HG03045 (cell line): Measurements from ENCODE around the gene SLC6A11.

Source experiments
- ATAC-seq: cut with Tn5 transposase; IDR thresholded peaks from one replicate; pipeline ENCODE4 v1.9.1; 2021; ENCODE audit warnings: mild to moderate bottlenecking, moderate library complexity; ENCODE audit not compliant: unreplicated experiment

Gene SLC6A11

DNA sequence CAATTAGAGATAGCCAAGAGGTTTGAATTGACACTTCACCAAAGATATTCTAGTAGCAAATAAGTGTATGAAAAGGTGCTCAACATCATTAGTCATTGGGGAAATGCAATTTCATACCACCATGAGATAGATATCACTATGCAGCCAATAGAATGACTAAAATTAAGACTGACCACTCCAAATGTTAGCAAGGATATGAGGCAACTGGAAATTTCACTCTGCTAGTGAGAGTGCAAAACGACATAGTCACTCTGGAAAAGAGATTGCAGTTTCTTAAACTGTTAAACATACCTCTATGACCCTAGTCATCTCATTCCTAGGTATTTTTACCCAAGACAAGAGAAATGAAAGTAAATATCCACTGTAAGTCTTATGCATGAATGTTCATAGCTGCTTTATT is 27.6 kb upstream of the SLC6A11 start:
- ATAC-seq: no peak

DNA sequence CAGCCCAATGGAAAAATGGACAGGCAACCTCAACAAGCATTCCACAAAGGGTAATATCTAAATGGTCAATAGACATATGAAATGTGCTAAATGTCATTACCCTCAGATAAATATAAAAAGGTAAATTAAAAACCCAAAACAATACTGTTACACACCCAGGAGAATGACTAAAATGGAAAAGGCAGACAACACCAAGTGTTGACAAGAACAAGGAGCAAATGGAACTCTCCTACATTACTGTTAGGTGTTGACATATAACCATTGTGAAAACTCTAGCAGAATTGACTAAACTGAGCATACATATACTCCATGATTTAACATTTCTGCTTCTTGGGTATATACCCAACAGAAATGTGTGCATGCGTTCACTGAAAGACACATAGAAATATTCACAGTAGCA is 25.3 kb upstream of the SLC6A11 start:
- ATAC-seq: no peak

DNA sequence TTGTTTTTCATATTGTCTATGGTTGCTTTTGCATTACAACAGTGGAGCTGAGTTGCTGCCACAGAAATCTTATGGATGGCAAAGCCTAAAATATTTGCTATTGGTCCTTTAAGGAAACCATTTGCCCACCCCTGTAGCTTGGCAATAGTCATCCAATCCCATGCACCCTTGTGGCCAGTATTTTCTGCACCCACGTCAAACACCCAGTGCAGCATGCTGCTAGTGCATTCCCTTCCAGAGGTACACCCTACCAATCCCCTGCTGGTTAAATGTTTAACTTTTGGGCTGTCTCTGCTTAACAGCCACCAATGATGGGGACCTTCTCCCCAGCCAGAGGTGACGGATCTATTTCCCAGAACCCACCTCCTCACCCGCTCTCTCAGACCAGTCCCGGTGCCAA is 23.8 kb upstream of the SLC6A11 start:
- no peak for ATAC-seq

DNA sequence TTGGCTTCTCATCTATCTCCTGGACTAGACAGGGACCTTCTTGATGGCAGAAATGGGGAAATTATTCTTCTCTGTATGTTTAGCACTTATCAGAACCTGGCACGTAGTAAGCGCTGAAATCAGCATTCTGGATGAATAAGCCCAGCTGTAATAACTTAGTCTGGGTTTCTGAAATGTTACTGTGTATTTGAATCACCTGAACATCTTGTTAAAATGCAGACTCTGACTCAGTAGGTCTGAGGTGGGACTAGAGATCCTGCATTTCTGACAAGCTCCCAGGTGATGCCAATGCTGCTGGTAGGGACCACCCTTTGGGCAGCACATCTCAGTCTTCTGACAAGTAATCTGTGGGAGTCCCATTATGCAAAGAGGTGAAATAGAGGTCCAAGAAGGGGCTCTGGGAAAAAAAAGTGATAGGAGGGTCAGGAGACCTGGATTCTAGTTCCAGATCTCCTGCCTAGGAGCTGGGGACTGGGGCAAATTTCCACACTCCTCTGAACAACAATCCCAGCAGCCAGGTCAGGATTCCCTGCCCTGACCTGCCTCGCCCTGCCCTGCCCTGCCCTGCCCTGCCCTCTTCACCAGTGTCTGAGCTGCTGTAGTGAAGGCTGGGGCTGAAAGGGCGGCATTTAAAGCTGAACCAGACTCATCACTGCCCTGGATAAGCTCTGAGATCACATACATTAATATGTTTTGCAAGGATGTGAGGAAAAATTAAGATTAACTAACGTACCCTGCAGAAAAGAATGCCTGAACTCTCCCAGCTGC is 17.2 kb upstream of the SLC6A11 start:
- ATAC-seq: no peak

DNA sequence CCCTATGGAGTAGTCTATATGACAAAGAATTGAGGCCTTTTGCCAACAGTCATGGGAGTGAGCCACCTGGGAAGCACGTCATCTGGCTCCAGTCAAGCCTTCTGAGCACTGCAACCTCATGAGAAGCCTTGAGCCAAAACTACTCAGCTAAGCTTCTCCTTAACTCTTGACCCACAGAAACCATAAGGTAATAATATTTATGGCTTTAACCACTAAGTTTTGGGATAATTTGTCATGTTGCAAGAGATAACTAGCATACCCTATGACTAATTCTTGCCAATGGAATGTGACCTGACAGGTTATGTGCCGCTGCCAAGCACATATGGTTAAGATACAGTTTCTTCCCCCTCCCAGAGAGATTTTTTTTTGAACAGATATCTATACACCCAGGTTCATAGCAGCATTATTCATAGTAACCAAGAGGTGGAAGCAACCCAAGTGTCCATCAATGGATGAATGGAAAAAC is 11.8 kb upstream of the SLC6A11 start:
- ATAC-seq: no peak

DNA sequence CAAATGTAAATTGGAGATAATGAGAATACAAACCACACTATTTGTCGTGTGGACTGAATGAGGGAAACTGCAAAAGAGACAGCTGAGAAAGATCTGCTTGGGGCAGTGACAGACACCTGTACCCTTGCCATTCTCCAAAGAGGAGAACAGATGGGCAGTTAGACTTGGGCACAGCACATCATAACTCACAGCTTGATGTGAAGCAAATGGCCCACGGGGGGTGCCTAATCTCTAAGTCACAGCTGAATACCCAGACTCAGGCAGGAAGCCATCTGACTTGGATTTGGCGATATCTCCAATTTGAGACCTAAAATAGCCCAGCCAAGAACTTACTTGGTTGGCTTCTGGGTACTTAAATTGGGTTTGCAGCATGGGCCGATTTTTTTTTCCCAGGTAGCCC is 10.0 kb upstream of the SLC6A11 start:
- ATAC-seq: no peak

DNA sequence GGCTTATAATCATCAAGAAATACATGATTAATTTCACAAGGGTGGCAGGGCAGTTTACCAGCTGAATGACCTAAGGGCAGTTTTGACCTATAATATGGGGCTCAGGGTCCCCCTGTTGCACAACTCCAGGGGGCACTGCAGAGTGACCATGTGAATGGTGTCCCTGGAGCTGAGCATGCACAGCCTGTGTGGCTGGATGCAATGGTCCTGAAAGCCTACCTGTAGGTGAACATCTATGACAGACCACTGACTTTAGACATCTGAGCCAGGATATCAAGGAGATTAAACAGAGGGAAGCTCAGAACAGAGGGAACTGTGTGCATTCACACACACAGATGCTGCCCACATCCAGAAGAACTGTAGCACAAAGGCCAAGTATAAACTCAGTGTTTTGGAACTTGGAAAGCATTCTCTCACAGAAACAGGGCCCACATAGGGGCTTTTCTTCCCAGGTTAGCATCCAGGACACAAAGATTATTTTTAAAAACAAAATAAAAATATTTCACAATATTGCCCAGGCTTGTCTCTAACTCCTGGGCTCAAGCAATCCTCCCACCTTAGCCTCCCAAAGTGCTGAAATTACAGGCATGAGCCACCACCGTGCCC is 7.8 kb upstream of the SLC6A11 start:
- no peak for ATAC-seq

DNA sequence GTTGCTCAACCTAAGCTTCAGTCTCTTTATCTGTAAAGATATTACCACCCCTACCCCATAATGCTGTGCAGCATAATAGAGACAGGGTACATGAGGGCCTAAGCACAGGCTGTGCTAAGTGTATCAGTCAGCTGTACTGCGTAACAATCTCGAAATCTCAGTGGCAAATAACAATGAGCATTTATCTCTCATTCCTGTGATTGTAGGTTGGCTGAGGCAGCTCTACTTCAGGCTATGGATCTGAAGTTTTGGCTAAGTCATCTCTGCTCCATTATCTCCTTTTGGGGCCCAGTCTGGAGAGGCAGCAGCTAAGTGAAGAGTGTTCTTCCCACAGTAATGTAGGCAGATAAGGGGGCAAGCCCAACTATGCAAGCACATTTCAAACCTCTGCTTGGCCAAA is 7.1 kb upstream of the SLC6A11 start:
- no peak for ATAC-seq

DNA sequence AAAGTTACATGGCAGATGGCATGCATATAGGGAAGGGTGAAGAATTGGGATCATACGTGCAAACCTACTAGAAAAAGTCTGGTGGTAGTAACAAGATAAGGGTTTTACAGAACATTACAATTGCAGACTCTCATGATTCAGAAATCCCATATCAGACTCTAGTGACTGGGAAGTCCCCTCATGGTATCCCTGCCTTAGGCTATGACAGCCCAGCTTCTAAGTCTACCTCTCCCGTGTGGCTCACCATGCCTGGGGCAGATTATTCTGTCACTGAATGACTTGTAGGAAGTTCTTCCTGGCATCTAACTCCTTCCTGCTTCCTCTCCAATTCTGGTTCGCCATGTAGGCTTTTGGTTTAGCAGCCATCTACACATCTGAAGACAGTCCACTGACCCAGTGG is 5.7 kb upstream of the SLC6A11 start:
- no peak for ATAC-seq

DNA sequence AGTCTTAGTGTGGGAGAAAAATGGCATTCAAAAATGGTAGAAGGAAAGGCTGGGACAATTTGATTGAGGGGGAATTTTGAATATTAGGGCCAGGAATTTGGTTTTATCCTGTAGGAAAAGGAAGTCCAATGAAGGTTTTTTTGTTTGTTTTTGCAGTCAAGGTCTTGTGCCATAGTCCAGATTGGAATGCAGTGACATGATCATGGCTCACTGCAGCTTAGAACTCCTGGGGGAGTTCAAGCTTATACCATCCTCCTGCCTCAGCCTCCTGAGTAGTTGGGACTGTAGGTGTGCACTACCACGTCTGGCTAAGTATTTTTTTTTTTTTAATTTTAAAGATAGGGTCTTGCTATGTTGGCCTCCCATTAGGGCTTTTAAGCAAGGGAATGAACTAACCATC is 2.6 kb upstream of the SLC6A11 start:
- no peak for ATAC-seq

DNA sequence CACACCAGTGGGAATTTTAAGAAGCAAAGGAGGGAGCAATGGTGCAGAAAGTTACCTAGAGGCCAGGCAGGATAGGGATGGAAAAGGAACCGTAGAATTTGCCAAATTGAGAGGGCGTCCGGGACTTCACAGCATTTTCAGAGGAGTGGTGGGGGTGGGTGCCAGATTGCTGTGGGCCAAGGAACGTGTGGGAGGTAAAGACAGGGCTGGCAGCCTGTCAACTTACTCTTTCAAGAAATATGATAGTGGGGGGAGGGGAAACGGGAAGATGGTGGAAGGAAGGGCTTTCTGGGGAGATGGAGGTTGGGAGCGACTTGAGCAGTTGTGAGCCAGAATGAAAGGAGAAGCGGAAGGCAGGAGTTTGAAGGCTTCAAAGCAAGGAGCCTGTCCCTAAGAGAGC is 1.4 kb upstream of the SLC6A11 start:
- no peak for ATAC-seq

DNA sequence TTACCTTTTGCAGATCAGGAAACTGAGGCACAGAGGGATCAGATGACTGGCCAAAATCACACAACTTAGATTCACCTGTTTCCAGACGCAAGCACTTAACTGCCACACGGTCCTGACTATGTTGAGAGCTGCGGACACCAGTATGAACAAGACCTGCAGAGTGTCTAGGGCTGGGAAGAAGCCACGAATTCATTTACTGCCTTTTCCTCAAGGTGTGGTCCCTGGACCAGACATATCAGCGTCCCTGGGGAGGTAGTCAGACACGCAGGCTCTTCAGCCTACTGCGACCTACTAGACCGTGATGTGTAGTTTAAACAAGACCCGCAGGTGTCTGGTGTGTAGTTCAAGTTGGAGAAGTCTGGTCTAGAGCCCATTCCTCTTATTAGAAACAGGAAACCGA is 541 bp upstream of the SLC6A11 start:
- no peak for ATAC-seq

DNA sequence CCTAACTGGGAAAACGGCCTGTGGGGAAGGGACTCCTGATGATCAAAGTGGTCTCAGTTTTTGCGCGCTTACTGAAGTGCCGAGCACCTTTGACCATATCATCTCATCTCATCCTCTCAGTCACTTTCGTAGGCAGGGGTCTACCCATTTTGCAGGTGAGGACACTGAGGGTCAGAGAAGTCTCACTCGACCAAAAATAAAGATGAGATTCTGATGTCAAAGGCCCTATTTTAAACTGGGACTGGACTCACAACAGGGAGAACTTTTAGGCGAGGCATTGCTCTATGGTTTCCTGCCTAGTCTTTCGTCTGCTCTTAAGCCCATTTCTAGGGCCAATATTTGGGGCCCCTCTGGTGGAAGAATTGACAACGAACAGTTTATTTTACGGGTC is 830 bp downstream of the SLC6A11 start:
- ATAC-seq: no peak

DNA sequence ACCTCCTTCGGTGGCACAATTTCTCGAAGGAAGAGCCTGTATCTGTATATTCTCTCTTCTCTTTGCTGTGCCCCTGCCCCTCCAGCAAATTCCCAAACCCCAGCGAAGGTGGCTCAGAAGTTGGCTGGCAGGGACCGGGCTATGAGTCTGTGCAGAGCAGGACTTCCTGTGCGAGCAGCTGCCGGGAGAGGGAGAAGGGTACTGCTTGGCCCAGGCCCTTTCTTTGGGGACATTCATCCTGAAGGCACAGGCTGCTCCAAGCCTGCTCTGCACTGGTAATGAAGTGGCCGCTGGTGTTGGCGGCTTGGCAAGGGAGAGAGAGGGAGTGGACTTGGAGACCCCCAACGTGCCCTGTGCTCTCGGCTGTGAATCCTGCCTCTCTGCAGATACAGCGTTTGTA is 1.5 kb downstream of the SLC6A11 start:
- ATAC-seq: no peak

DNA sequence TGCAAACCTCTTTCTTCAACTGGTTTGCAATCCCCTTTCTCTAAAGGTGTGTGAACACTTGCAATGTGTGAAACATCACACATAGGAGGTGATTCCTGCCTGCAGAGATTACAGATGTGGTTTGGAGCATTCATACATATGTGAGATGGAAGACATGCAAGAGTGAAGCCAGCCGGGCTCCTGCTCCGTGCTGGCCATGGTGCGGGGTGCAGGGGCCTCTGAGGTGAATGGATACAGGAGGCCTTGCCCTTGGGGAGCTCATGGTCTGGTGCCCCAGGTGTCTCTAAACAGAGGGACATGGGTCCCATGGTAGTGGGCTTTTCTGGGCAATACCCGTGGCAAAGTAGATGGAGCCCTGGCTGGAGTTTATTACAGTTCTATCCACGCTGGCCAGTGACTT is 6.0 kb downstream of the SLC6A11 start:
- ATAC-seq: no peak

DNA sequence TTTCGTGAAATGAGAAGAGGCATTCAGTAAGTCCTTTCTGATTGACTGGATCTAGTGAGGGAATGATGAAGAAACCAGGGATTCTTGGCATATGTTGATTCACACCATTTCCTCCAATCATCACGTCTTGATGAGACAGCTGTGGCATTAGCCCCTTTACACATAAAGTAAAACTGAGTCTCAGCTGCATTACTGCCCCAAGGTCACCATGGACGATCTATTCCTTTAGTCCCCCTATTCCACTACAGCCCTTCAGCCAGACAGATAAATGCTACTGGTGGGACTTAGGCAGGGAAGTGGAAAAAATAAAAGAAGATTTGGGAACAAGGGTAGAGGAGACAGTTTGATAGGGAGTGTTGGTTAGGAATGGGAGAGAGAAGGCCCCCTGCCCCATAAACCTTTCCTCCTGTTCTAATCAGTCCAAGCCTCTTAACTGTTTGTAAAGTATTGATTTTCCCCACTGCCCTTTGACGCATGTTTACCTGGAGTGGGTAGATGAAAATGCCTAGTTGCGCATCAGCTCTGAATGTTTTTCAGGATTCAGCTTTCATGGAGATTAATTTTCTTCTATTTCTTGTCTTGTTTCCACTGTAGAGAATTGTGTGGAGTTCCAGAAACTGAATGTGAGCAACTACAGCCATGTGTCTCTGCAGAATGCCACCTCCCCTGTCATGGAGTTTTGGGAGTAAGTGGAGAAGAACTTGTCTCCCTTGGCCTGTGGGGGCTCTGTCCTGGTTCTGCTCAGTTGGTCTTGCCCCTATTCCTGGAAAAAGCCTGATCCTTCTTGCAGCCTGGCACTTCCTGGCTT is 6.9 kb downstream of the SLC6A11 start:
- no peak for ATAC-seq

DNA sequence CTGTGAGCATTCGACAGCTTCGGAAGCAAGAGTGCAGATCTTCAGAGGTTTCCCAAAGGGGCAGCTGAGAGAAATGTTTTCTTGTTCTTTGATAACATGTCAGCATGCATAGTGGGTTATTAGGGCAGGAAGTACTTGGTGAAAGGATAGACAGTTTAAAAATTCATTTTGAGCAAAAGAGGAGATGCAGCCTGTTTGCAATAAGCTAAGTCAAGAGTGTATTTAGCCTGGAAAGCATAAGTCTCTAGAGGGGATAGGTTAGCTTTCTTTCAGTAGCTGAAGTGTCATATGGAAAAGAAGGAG is 7.4 kb downstream of the SLC6A11 start:
- ATAC-seq: no peak

DNA sequence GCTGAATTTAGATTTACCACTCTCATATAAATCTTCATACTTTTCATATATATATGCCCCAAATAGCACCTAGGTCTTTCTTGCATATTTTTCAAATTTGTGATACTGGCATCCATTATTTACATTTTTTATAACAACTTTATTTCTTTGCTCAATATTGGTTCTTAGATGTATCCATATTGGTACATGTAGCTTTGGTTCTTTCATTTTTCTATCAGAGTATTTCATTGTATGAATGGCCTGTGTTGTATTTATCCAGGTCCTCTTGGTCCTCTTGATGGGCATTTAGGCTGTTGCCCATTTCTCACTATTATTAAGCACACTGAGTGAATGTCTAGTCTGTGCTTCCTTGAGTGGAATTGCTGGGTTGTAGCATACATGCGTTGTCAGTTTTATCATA is 8.4 kb downstream of the SLC6A11 start:
- ATAC-seq: no peak

DNA sequence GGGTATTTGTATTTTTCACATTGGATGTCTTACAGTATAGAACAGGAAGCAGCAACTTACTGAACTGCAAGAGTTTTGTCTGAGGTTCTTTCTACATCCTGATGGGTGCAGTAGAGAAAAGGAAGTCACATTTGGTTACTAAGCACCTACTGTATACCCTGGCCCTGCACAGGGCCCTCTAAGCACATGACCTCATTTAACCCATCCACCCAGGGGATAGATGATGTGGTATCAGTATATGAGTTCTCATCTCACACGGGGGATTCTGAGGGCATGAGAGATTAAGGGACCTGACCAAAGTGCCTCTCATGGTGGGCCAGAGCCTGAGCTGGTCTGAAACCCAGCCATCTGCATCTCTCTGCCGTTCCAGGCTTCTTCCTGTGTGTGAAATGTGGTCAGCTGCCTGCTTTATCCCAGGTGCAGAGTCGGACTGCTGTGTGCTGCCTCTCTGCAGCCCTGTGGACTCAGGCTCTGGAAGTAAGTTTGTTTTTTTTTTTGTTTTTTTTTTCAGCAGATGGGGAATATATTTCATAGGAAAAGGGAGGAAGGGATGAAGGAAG is 17.9 kb downstream of the SLC6A11 start:
- no peak for ATAC-seq

DNA sequence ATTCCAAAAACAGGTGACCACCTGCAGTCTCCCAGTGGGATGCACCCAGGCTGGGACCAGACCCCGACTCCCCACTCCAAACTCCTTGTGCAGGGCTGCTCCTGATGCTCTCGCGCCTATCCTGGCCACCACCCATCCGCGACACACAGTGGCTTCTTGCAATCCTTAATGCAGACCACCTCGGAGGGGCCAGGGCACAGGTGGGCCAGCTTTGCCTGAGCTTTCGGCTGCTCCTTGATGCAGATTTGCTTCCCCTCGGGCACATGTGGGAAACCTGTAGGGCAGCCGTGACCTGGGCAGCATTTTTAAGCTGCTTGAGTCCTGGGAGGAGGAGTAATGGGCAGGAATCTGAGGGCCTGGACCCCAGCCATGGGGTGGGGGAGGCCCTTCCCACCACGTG is 18.9 kb downstream of the SLC6A11 start:
- ATAC-seq: no peak

DNA sequence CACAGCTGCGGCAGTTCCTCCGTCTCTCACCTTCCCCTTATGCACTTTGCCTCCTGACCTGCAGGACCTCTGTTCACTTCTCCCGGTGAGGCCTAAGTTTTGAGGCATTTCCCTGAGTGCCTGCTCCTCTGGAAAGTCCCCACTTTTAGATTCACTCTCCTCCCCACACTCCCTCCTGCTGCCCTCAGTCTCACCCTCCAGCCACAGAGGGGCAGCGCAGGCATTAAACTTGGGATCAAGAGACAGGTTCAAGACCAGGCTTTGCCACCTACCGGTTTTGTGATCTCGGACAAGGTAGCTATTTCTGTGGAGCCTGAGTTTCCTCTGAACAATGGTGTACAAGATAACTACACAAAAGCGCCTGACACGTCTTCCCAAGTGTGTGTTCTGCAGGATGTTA is 19.4 kb downstream of the SLC6A11 start:
- no peak for ATAC-seq

DNA sequence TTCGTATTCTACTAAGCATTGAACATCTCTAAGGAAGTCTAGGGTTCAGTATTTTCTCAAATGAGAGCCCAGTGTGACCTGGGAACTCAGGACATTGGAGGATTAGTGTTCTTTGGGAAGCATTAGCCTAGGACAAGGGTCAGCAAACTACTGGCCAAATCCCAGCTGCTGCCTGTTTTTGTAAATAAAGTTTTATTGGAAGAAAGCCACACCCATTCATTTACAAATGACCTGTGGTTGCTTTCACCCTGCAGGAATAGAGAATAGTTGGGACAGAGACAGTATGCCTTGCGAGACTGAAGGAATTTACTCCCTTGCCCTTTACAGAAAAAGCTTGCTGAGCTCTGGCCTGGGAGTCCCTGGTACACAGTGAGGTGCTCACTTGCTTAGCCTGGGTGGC is 20.6 kb downstream of the SLC6A11 start:
- no peak for ATAC-seq
